ENCODE measurements around the gene FOLR2. TPM values are rescaled to one million over a fixed set of nuclear protein-coding genes. Genes with fewer than 3 reads are reported as not detected.

FOLR2 gene
- total RNA-seq, 4 donors from 2014 or later: 5.3 to 28.6 (median 9.7) TPM

DNA sequence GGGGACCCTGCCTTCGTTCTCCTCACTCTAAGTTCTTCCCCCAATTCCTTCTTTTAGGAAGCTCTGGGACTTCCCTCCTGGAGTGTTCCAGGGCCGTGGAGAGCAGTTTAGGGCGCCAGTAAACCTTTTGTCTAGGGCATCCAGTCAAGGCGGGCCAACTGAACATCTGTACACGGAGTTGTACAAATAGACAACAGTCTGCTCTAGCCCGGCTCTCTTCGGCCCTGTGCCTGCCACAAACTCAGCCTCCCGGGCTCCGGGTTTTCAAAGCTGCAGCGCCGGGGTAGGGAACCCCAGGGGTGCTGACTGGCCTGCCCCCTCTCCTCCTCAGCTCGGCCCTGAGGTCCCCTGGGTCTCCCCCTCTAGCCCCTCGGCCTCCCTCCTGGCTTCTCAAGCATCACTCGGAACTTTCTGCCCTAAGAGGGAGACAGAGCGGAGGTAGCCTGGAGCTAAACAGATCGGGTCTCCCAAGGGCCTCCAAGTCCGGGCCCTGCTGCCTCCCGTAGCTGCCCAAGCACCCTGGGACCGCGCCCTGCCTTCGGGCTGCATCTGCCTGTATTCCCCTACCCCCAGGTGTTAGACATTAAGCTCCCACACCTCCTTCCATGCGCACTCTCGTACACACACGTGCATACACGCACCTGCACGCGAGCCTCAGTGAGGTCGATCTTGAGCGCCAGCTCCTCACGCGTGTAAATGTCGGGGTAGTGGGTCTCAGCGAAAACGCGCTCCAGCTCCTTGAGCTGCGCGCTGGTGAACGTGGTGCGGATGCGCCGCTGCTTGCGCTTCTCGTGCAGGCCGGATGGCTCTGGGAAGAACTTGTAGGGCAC, 24.1 kb downstream of the FOLR2 start:
- no peak for TF ChIP-seq POLR2A (IDR thresholded peaks at IDR 0.05)
- no peak for TF ChIP-seq CTCF (IDR thresholded peaks at IDR 0.05)
- Histone ChIP-seq H3K27ac (no peak overlapping the region), H3K4me1 (peaks cover 34 to 40% of the 10 kb centered on the region in 2 donors), H3K27me3 (peaks cover 15% of the 10 kb centered on the region), H3K4me3 (replicated peaks in 1 of 3) (peak overlapping the region in 1 of 3 donors; percentile 33), H3K36me3 (peaks cover 9 to 19% of the 10 kb centered on the region in 2 donors), H3K9me3 (no peaks in the 10 kb centered on the region)
- intact Hi-C loops (cut with DNase I): no loop called here
- no peak for DNase-seq
- WGBS, 2 donors: 19% methylated on average over 8 to 11 of the region's 44 CpGs

DNA sequence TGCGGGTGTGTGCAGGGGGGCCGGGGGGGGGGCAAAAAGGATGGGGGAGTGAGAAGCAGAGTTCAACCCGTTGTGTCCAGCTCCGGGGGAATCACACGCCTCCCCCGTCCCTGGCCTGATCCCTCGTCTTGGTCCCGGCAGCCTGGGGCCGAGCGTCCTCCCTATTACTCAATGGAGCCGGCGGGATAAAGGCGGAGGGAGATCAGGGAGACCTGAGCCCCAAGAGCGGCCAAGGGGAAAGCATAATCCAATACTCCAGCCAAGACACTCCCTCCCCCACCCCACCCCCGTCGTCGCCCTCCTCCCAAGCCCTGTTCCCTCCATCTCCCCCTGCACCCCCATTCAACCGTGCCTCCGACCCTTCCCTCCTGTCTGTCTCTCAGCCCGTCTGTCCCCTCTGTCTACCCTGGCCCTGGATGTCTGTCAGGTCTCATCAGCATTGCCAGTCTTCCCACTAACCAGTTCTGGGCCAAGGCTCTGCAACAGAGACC, 24.7 kb downstream of the FOLR2 start:
- Histone ChIP-seq H3K27ac (no peak overlapping the region), H3K27me3 (peaks cover 15% of the 10 kb centered on the region), H3K9me3 (no peaks in the 10 kb centered on the region), H3K4me3 (replicated peaks in 1 of 3) (no peak overlapping the region), H3K36me3 (peaks cover 7 to 14% of the 10 kb centered on the region in 2 donors), H3K4me1 (peaks cover 34 to 40% of the 10 kb centered on the region in 2 donors)
- WGBS, 2 donors: 37 to 46% methylated on average over 15 to 18 of the region's 20 CpGs
- TF ChIP-seq POLR2A (IDR thresholded peaks at IDR 0.05): no peak
- no peak for TF ChIP-seq CTCF (IDR thresholded peaks at IDR 0.05)
- DNase-seq: no peak
- intact Hi-C loops (cut with DNase I): no loop called here

DNA sequence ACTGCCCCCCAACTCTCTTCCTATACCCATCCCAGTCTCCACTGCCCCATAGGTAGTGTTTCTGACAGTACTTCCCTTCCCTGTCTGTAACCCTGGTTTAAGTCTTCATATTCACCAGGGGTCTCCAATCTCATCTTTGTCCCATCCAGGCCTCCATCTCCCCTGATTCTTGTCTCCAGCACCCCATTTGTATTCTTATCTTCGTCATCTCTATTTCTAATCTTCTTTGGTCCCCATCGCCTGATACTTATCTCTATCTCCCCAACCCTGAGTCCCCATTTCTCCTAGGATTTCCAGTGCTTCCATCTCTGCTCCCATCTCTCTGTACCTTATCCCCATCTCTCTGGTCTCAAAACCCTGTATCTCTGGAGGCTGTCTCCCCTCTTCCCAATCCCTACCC, 25.5 kb downstream of the FOLR2 start:
- H3K27ac ChIP-seq: no peak overlapping the region
- TF ChIP-seq POLR2A (IDR thresholded peaks at IDR 0.05): no peak
- intact Hi-C loops (cut with DNase I): no loop called here
- no peak for DNase-seq
- no peaks in the 10 kb centered on the region for H3K9me3 ChIP-seq
- 96 to 98% methylated on average over 2 of the region's 2 CpGs for WGBS, 2 donors
- peaks cover 34 to 40% of the 10 kb centered on the region in 2 donors for H3K4me1 ChIP-seq
- H3K27me3 ChIP-seq: peaks cover 15% of the 10 kb centered on the region
- no peak overlapping the region for H3K4me3 ChIP-seq (replicated peaks in 1 of 3)
- H3K36me3 ChIP-seq: peaks cover 7% of the 10 kb centered on the region in 2 donors

GRCh38 chr11:72243173-72244059, 26.8 kb downstream of the FOLR2 start:
- DNase-seq: no peak
- intact Hi-C loops (cut with DNase I): no loop called here
- WGBS, 2 donors: 48 to 49% methylated on average over 28 to 29 of the region's 58 CpGs
- peaks cover 15% of the 10 kb centered on the region for H3K27me3 ChIP-seq
- no peaks in the 10 kb centered on the region for H3K9me3 ChIP-seq
- no peak overlapping the region for H3K27ac ChIP-seq
- no peak overlapping the region for H3K4me3 ChIP-seq (replicated peaks in 1 of 3)
- no peak for TF ChIP-seq CTCF (IDR thresholded peaks at IDR 0.05)
- no peak for TF ChIP-seq POLR2A (IDR thresholded peaks at IDR 0.05)
- H3K4me1 ChIP-seq: peaks cover 26 to 29% of the 10 kb centered on the region in 2 donors
- H3K36me3 ChIP-seq: no peaks in the 10 kb centered on the region

DNA sequence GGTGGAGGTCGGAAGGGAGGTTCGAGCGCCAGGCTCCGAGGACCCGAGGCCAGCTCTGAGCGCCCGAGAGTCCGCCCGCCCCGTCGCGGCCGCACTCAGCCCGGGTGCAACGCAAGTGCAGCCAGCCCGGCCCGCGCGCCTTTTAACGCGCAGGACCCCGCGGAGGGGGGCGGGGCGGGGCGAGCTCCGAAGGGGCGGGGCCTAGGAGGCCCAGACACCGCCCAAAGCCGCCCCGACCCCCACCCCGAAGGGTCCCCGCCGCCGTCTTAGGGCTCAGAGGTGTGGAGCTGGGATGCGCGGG, 27.4 kb downstream of the FOLR2 start, which contains the start of gene PHOX2A:
TSS of gene PHOX2A (minus strand) at position 117 of the 301 bp plus-strand sequence. CDS start 172 bp downstream, outside the sequence.
- DNase-seq: no peak
- H3K36me3 ChIP-seq: no peaks in the 10 kb centered on the region
- no peak within 1 kb of the TSS for H3K4me3 ChIP-seq (replicated peaks in 1 of 3)
- H3K27ac ChIP-seq: no peak within 1 kb of the TSS
- WGBS, 2 donors: no CpG with 5 or more reads among the region's 37 CpGs
- H3K4me1 ChIP-seq: peaks cover 25 to 28% of the 10 kb centered on the region in 2 donors
- no peaks in the 10 kb centered on the region for H3K9me3 ChIP-seq
- peaks cover 15% of the 10 kb centered on the region for H3K27me3 ChIP-seq
- TF ChIP-seq CTCF (IDR thresholded peaks at IDR 0.05): no peak
- no peak for TF ChIP-seq POLR2A (IDR thresholded peaks at IDR 0.05)
- intact Hi-C loops (cut with DNase I): no loop called here

Measured in thyroid gland (tissue), 4 donors.